KMS-11 (cell line): Measurements from ENCODE around the gene UBE2G2.

Experiments
- H2AFZ ChIP-seq: fragments of 200-600 bp; sonication (generic); 2 replicates; pipeline ENCODE4 v1.6.1; 2016; ENCODE audit warnings: antibody characterized with exemption, mixed run types, low read depth
- H3K27ac ChIP-seq: fragments of 200-600 bp; sonication (generic); 2 replicates; pipeline ENCODE4 v1.6.1; 2016; ENCODE audit warnings: mild to moderate bottlenecking, mixed run types
- H3K27me3 ChIP-seq: fragments of 200-600 bp; sonication (generic); 2 replicates; pipeline ENCODE4 v1.6.1; 2017; ENCODE audit warnings: mild to moderate bottlenecking, low read depth, mixed run types, moderate library complexity; ENCODE audit not compliant: insufficient read depth
- H3K36me3 ChIP-seq: fragments of 200-600 bp; sonication (generic); 2 replicates; pipeline ENCODE4 v1.6.1; 2017; ENCODE audit warnings: mild to moderate bottlenecking, mixed run types; ENCODE audit not compliant: insufficient read depth
- H3K4me1 ChIP-seq: fragments of 200-600 bp; sonication (generic); 2 replicates; pipeline ENCODE4 v1.6.1; 2016; ENCODE audit warnings: mild to moderate bottlenecking, low read depth, mixed run types; ENCODE audit not compliant: poor library complexity, severe bottlenecking
- H3K4me2 ChIP-seq: fragments of 200-600 bp; sonication (generic); 2 replicates; pipeline ENCODE4 v1.7.0; 2016; ENCODE audit warnings: mild to moderate bottlenecking, mixed run types
- H3K4me3 ChIP-seq: fragments of 200-600 bp; sonication (generic); IDR thresholded peaks from 2 replicates; pipeline ENCODE4 v1.6.1; 2017; ENCODE audit warnings: low read depth, low read length, mixed read lengths; ENCODE audit not compliant: insufficient read depth
- H3K79me2 ChIP-seq: fragments of 200-600 bp; sonication (generic); 2 replicates; pipeline ENCODE4 v1.6.1; 2016; ENCODE audit warnings: low read depth, mixed run types; ENCODE audit not compliant: insufficient read depth
- H3K9ac ChIP-seq: fragments of 200-600 bp; sonication (generic); 2 replicates; pipeline ENCODE4 v1.6.1; 2016; ENCODE audit warnings: mild to moderate bottlenecking, mixed run types
- H4K20me1 ChIP-seq: fragments of 200-600 bp; sonication (generic); 2 replicates; pipeline ENCODE4 v1.6.1; 2016; ENCODE audit warnings: mild to moderate bottlenecking, mixed run types; ENCODE audit not compliant: insufficient read depth
- CTCF ChIP-seq: fragments of 200-600 bp; sonication (generic); conservative IDR thresholded peaks from 2 replicates; pipeline ENCODE4 v1.6.1; 2017; ENCODE audit warnings: low read depth, mild to moderate bottlenecking, antibody characterized with exemption, low read length, moderate library complexity, mixed read lengths

The UBE2G2 gene

GRCh38 chr21:44780767-44781459, 20.7 kb downstream of the UBE2G2 start:
- peaks cover 39% of the 10 kb centered on the region for H3K79me2 ChIP-seq
- H3K36me3 ChIP-seq = peaks cover 8% of the 10 kb centered on the region; the same call in 1 of the 2 replicates
- H3K27me3 ChIP-seq = no peaks in the 10 kb centered on the region
- no peak overlapping the region for H3K27ac ChIP-seq
- TF ChIP-seq CTCF = no peak
- no peaks in the 10 kb centered on the region for H4K20me1 ChIP-seq
- no peak overlapping the region for H2AFZ ChIP-seq
- H3K4me3 ChIP-seq = no peak overlapping the region
- no peak overlapping the region for H3K4me2 ChIP-seq
- H3K9ac ChIP-seq = no peak overlapping the region
- peaks cover 13% of the 10 kb centered on the region for H3K4me1 ChIP-seq

GRCh38 chr21:44780137-44780502, 21.5 kb downstream of the UBE2G2 start:
- TF ChIP-seq CTCF = no peak
- Histone ChIP-seq H3K36me3 (peaks cover 8% of the 10 kb centered on the region; the same call in 1 of the 2 replicates), H4K20me1 (no peaks in the 10 kb centered on the region)

GRCh38 chr21:44779417-44780136, 22.0 kb downstream of the UBE2G2 start:
- no peak overlapping the region for H3K4me2 ChIP-seq
- no peak overlapping the region for H2AFZ ChIP-seq
- no peaks in the 10 kb centered on the region for H3K27me3 ChIP-seq
- H3K4me3 ChIP-seq = no peak overlapping the region
- H3K4me1 ChIP-seq = peaks cover 6% of the 10 kb centered on the region
- peaks cover 28% of the 10 kb centered on the region for H3K79me2 ChIP-seq
- no peaks in the 10 kb centered on the region for H4K20me1 ChIP-seq
- no peak overlapping the region for H3K27ac ChIP-seq
- peaks cover 8% of the 10 kb centered on the region; the same call in 1 of the 2 replicates for H3K36me3 ChIP-seq
- no peak for TF ChIP-seq CTCF
- H3K9ac ChIP-seq = no peak overlapping the region

More at GRCh38 chr21:44780137-44780502, 21.5 kb downstream of the UBE2G2 start:
- Histone ChIP-seq H2AFZ (no peak overlapping the region), H3K4me3 (no peak overlapping the region), H3K27me3 (no peaks in the 10 kb centered on the region), H3K79me2 (peaks cover 33% of the 10 kb centered on the region), H3K4me2 (no peak overlapping the region), H3K9ac (no peak overlapping the region), H3K4me1 (peaks cover 6% of the 10 kb centered on the region), H3K27ac (no peak overlapping the region)

- Histone ChIP-seq H4K20me1 (no peaks in the 10 kb centered on the region), H3K27ac (no peak overlapping the region), H3K4me3 (no peak overlapping the region), H3K9ac (no peak overlapping the region), H3K27me3 (no peaks in the 10 kb centered on the region), H3K4me1 (peaks cover 6% of the 10 kb centered on the region), H2AFZ (no peak overlapping the region), H3K79me2 (peaks cover 27% of the 10 kb centered on the region), H3K36me3 (peaks cover 8% of the 10 kb centered on the region; the same call in 1 of the 2 replicates), H3K4me2 (no peak overlapping the region)
- TF ChIP-seq CTCF = no peak
Measured at GRCh38 chr21:44778983-44779382, 22.6 kb downstream of the UBE2G2 start.
